HG03457 (cell line): ENCODE measurements around the gene TFB2M.
A peak's percentile ranks its signal among the peaks of the same experiment; 100 is the strongest.
"Not testable (repeated sequence)": the region's sequence is repeated elsewhere in the genome, so short reads cannot be mapped to it uniquely, and the experiment has no call there.

ENCODE experiments used
- ATAC-seq: cut with Tn5 transposase; IDR thresholded peaks from one replicate; pipeline ENCODE4 v1.9.1; 2021; ENCODE audit warnings: moderate number of reproducible peaks; ENCODE audit not compliant: unreplicated experiment

Gene TFB2M

GRCh38 chr1:246583448-246584185, 17.6 kb upstream of the TFB2M start:
- ATAC-seq, result no peak

- ATAC-seq, result no peak
Observed at GRCh38 chr1:246583056-246583440, 17.0 kb upstream of the TFB2M start.

- no peak for ATAC-seq
Observed at GRCh38 chr1:246582301-246583055, 16.4 kb upstream of the TFB2M start.

- no peak for ATAC-seq
Observed at GRCh38 chr1:246580497-246581370, 14.7 kb upstream of the TFB2M start.

GRCh38 chr1:246579818-246580217, 13.8 kb upstream of the TFB2M start:
- ATAC-seq, result peak; percentile 69

- ATAC-seq, result no peak
Observed at GRCh38 chr1:246577720-246578106, 11.7 kb upstream of the TFB2M start.

GRCh38 chr1:246577082-246577719, 11.1 kb upstream of the TFB2M start:
- no peak for ATAC-seq

GRCh38 chr1:246576709-246577032, 10.6 kb upstream of the TFB2M start:
- no peak for ATAC-seq

- ATAC-seq, result no peak
Observed at GRCh38 chr1:246573491-246573890, 7.4 kb upstream of the TFB2M start.

- no peak for ATAC-seq
Observed at GRCh38 chr1:246572785-246573184, 6.7 kb upstream of the TFB2M start.

GRCh38 chr1:246571953-246572352, 5.9 kb upstream of the TFB2M start:
- ATAC-seq, result no peak

- not testable (repeated sequence) for ATAC-seq
Observed at GRCh38 chr1:246571309-246571708, 5.2 kb upstream of the TFB2M start.

GRCh38 chr1:246569248-246570238, 3.5 kb upstream of the TFB2M start:
- no peak for ATAC-seq

GRCh38 chr1:246567646-246568235, 1.7 kb upstream of the TFB2M start:
- no peak for ATAC-seq

- ATAC-seq, result peak; percentile 8
Observed at GRCh38 chr1:246566813-246567645, 968 bp upstream of the TFB2M start.

GRCh38 chr1:246565751-246566127, 322 bp downstream of the TFB2M start:
- peak; percentile 1 for ATAC-seq

GRCh38 chr1:246564839-246565750, 966 bp downstream of the TFB2M start:
- no peak for ATAC-seq

GRCh38 chr1:246560833-246561232, 5.2 kb downstream of the TFB2M start:
- ATAC-seq, result not testable (repeated sequence)
